Measurements from ENCODE around the gene LRP1-AS.

Gene LRP1-AS

GRCh38 chr12:57179331-57180086, 32.1 kb upstream of the LRP1-AS start:
- DNase-seq, result no peak

- DNase-seq, result no peak
Measured at GRCh38 chr12:57178213-57178612, 30.8 kb upstream of the LRP1-AS start.

- no peak for DNase-seq
Measured at GRCh38 chr12:57177354-57177753, 29.9 kb upstream of the LRP1-AS start.

GRCh38 chr12:57176846-57177245, 29.4 kb upstream of the LRP1-AS start:
- DNase-seq, result no peak

- DNase-seq, result no peak
Measured at GRCh38 chr12:57176139-57176477, 28.7 kb upstream of the LRP1-AS start.

- peak; percentile 90 for DNase-seq
Measured at GRCh38 chr12:57175428-57176138, 28.2 kb upstream of the LRP1-AS start.

GRCh38 chr12:57173683-57174082, 26.3 kb upstream of the LRP1-AS start:
- DNase-seq, result no peak

GRCh38 chr12:57173089-57173488, 25.7 kb upstream of the LRP1-AS start:
- DNase-seq, result peak; percentile 7

GRCh38 chr12:57171668-57172067, 24.2 kb upstream of the LRP1-AS start:
- no peak for DNase-seq

GRCh38 chr12:57170927-57171326, 23.5 kb upstream of the LRP1-AS start:
- DNase-seq, result no peak

GRCh38 chr12:57170408-57170807, 23.0 kb upstream of the LRP1-AS start:
- no peak for DNase-seq

GRCh38 chr12:57169969-57170368, 22.6 kb upstream of the LRP1-AS start:
- DNase-seq, result no peak

- DNase-seq, result no peak
Measured at GRCh38 chr12:57169046-57169795, 21.8 kb upstream of the LRP1-AS start.

GRCh38 chr12:57168058-57168457, 20.6 kb upstream of the LRP1-AS start:
- DNase-seq, result no peak

GRCh38 chr12:57166971-57167371, 19.6 kb upstream of the LRP1-AS start:
- no peak for DNase-seq

- DNase-seq, result no peak
Measured at GRCh38 chr12:57165741-57166140, 18.3 kb upstream of the LRP1-AS start.

- DNase-seq, result no peak
Measured at GRCh38 chr12:57164966-57165625, 17.7 kb upstream of the LRP1-AS start.

- no peak for DNase-seq
Measured at GRCh38 chr12:57164454-57164853, 17.0 kb upstream of the LRP1-AS start.

- no peak for DNase-seq
Measured at GRCh38 chr12:57162553-57163125, 15.2 kb upstream of the LRP1-AS start.

- DNase-seq, result no peak
Measured at GRCh38 chr12:57161491-57161890, 14.1 kb upstream of the LRP1-AS start.

GRCh38 chr12:57160741-57161140, 13.3 kb upstream of the LRP1-AS start:
- DNase-seq, result no peak

GRCh38 chr12:57160040-57160439, 12.6 kb upstream of the LRP1-AS start:
- DNase-seq, result no peak

- no peak for DNase-seq
Measured at GRCh38 chr12:57159311-57159710, 11.9 kb upstream of the LRP1-AS start.
